ENCODE data around the gene PAH.

GRCh38 chr12:102806110-102806509 lies 110.9 kb downstream of the PAH start:
- TF ChIP-seq CTCF (IDR thresholded peaks at IDR 0.05) (no peak), POLR2A (IDR thresholded peaks at IDR 0.05) (no peak)
